ENCODE results near the gene PINK1.
A peak's percentile ranks its signal among the peaks of the same experiment; 100 is the strongest.
"Not testable (repeated sequence)": the region's sequence is repeated elsewhere in the genome, so short reads cannot be mapped to it uniquely, and the experiment has no call there.

The PINK1 gene

GRCh38 chr1:20633190-20634064 lies at the start of gene PINK1:
Gene PINK1 (plus strand): TSS chr1:20633458. CDS start chr1:20633549, 91 bp downstream.
- DNase-seq (ENCODE audit: low spot score) = peak; percentile 77

- DNase-seq (ENCODE audit: low spot score) = no peak
These were observed 48.4 kb upstream of the PINK1 start for GRCh38 chr1:20584890-20585289.

GRCh38 chr1:20586953-20587660 lies 46.2 kb upstream of the PINK1 start:
- no peak for DNase-seq (ENCODE audit: low spot score)

GRCh38 chr1:20587661-20588053 lies 45.6 kb upstream of the PINK1 start:
- no peak for DNase-seq (ENCODE audit: low spot score)

GRCh38 chr1:20588634-20589225 lies 44.5 kb upstream of the PINK1 start, which contains the start of gene CDA:
Gene CDA (plus strand): TSS chr1:20589097. CDS start chr1:20589130, 33 bp downstream.
- no peak for DNase-seq (ENCODE audit: low spot score)

GRCh38 chr1:20589331-20590278 lies 43.7 kb upstream of the PINK1 start:
- DNase-seq (ENCODE audit: low spot score) = no peak

GRCh38 chr1:20590306-20590777 lies 42.9 kb upstream of the PINK1 start:
- DNase-seq (ENCODE audit: low spot score) = no peak

GRCh38 chr1:20593756-20594155 lies 39.5 kb upstream of the PINK1 start:
- DNase-seq (ENCODE audit: low spot score) = no peak

- DNase-seq (ENCODE audit: low spot score) = no peak
These were observed 38.5 kb upstream of the PINK1 start for GRCh38 chr1:20594746-20595145.

- no peak for DNase-seq (ENCODE audit: low spot score)
These were observed 37.2 kb upstream of the PINK1 start for GRCh38 chr1:20596106-20596505.

GRCh38 chr1:20597650-20598049 lies 35.6 kb upstream of the PINK1 start:
- no peak for DNase-seq (ENCODE audit: low spot score)

GRCh38 chr1:20600156-20600555 lies 33.1 kb upstream of the PINK1 start:
- no peak for DNase-seq (ENCODE audit: low spot score)

- no peak for DNase-seq (ENCODE audit: low spot score)
These were observed 32.0 kb upstream of the PINK1 start for GRCh38 chr1:20601129-20601825.

GRCh38 chr1:20602851-20603450 lies 30.3 kb upstream of the PINK1 start:
- no peak for DNase-seq (ENCODE audit: low spot score)

- DNase-seq (ENCODE audit: low spot score) = no peak
These were observed 29.5 kb upstream of the PINK1 start for GRCh38 chr1:20603504-20604464.

GRCh38 chr1:20604678-20605077 lies 28.6 kb upstream of the PINK1 start:
- DNase-seq (ENCODE audit: low spot score) = no peak

- DNase-seq (ENCODE audit: low spot score) = not testable (repeated sequence)
These were observed 26.3 kb upstream of the PINK1 start for GRCh38 chr1:20606801-20607570.

GRCh38 chr1:20609541-20609940 lies 23.7 kb upstream of the PINK1 start:
- DNase-seq (ENCODE audit: low spot score) = no peak

Data from activated CD4-positive, alpha-beta T cell treated with anti-CD3 and anti-CD28 coated beads, Interleukin-2, Interleukin-4, amounts not matched to agents 100 ng/mL and 50 ng/mL, durations not matched to agents 16 hours and 8 hours (primary cell).